ENCODE results near the gene PDIK1L. TPM values are rescaled to one million over a fixed set of nuclear protein-coding genes. Genes with fewer than 3 reads are reported as not detected.
"Not testable (repeated sequence)": the region's sequence is repeated elsewhere in the genome, so short reads cannot be mapped to it uniquely, and the experiment has no call there.

Gene PDIK1L
- total and polyA plus RNA-seq, 2 experiments from 2014 or later: 2.6 to 16.8 TPM

GRCh38 chr1:26089125-26089524 is 22.5 kb upstream of the PDIK1L start:
- Histone ChIP-seq H3K4me3 (no peak overlapping the region), H3K4me2 (no peak overlapping the region), H3K27me3 (no peaks in the 10 kb centered on the region), H3K27ac (no peak overlapping the region), H3K9me3 (ENCODE audit: low read depth) (no peaks in the 10 kb centered on the region), H3K79me2 (no peaks in the 10 kb centered on the region), H3K9me2 (replicated peaks; ENCODE audit: insufficient read depth) (no peaks in the 10 kb centered on the region), H2AFZ (no peak overlapping the region), H4K20me1 (ENCODE audit: insufficient read depth, poor library complexity, severe bottlenecking) (no peaks in the 10 kb centered on the region), H3K36me3 (replicated peaks; ENCODE audit: insufficient read depth, low read depth) (no peaks in the 10 kb centered on the region), H3K4me1 (ENCODE audit: insufficient read depth) (peaks cover 6% of the 10 kb centered on the region)
- TF ChIP-seq, protein P1, sequence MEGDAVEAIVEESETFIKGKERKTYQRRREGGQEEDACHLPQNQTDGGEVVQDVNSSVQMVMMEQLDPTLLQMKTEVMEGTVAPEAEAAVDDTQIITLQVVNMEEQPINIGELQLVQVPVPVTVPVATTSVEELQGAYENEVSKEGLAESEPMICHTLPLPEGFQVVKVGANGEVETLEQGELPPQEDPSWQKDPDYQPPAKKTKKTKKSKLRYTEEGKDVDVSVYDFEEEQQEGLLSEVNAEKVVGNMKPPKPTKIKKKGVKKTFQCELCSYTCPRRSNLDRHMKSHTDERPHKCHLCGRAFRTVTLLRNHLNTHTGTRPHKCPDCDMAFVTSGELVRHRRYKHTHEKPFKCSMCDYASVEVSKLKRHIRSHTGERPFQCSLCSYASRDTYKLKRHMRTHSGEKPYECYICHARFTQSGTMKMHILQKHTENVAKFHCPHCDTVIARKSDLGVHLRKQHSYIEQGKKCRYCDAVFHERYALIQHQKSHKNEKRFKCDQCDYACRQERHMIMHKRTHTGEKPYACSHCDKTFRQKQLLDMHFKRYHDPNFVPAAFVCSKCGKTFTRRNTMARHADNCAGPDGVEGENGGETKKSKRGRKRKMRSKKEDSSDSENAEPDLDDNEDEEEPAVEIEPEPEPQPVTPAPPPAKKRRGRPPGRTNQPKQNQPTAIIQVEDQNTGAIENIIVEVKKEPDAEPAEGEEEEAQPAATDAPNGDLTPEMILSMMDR (IDR thresholded peaks at IDR 0.05; ENCODE audit: poor library complexity): no peak
- TF ChIP-seq EZH2phosphoT487 (IDR thresholded peaks at IDR 0.05; ENCODE audit: low read depth, severe bottlenecking, unreplicated experiment): no peak
- TF ChIP-seq EZH2 (IDR thresholded peaks at IDR 0.05; ENCODE audit: borderline replicate concordance): no peak
- WGBS (ENCODE audit: low lambda C conversion rate, missing lambda C conversion rate): 99% methylated on average over 3 of the region's 3 CpGs
- no peak for DNase-seq (ENCODE audit: low spot score)

DNA sequence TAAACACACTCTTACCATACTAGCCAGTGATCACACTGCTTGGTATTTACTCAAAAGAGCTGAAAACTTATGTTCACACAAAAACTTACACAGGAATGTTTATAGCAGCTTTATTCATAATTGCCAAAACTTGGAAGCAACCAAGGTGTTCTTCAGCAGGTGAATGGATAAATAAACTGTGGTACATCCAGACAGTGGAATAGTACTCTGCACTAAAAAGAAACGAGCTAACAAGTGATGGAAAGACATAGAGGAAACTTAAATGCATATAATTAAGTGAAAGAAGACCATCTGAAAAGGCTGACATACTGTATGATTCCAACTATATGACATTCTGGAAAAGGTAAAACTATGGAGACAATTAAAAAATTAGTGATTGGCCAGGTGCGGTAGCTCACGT is 20.7 kb upstream of the PDIK1L start:
- no peaks in the 10 kb centered on the region for H3K27me3 ChIP-seq
- no peaks in the 10 kb centered on the region for H3K36me3 ChIP-seq (replicated peaks; ENCODE audit: insufficient read depth, low read depth)
- H3K9me3 ChIP-seq (ENCODE audit: low read depth): no peaks in the 10 kb centered on the region
- WGBS (ENCODE audit: low lambda C conversion rate, missing lambda C conversion rate): 93% methylated on average over 3 of the region's 3 CpGs
- no peak overlapping the region for H3K27ac ChIP-seq
- no peak overlapping the region for H2AFZ ChIP-seq
- no peaks in the 10 kb centered on the region for H4K20me1 ChIP-seq (ENCODE audit: insufficient read depth, poor library complexity, severe bottlenecking)
- peaks cover 9% of the 10 kb centered on the region for H3K4me1 ChIP-seq (ENCODE audit: insufficient read depth)
- H3K79me2 ChIP-seq: no peaks in the 10 kb centered on the region
- no peaks in the 10 kb centered on the region for H3K9me2 ChIP-seq (replicated peaks; ENCODE audit: insufficient read depth)
- no peak for DNase-seq (ENCODE audit: low spot score)
- TF ChIP-seq EZH2phosphoT487 (IDR thresholded peaks at IDR 0.05; ENCODE audit: low read depth, severe bottlenecking, unreplicated experiment): no peak
- no peak for TF ChIP-seq EZH2 (IDR thresholded peaks at IDR 0.05; ENCODE audit: borderline replicate concordance)
- TF ChIP-seq, protein P1 (IDR thresholded peaks at IDR 0.05; ENCODE audit: poor library complexity): no peak
- no peak overlapping the region for H3K4me2 ChIP-seq
- no peak overlapping the region for H3K4me3 ChIP-seq

DNA sequence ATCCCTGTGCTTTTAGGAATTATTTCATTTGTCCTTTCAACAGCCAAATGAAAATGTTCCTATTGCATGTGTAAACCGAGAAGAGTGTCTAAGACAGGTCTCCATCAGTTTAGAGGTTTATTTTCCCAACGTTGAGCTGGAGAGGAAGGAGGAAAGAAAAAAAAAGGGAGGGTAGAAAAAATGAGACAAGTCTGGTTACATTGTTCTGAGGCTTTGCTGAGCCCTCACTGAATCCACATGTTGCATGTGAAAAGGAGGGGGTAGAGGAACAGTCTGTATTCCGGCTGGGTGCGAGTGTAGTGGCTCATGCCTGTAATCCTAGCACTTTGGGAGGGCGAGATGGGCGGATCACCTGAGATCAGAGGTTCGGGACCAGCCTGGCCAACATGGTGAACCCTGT is 19.2 kb upstream of the PDIK1L start:
- Histone ChIP-seq H3K9me2 (replicated peaks; ENCODE audit: insufficient read depth) (no peaks in the 10 kb centered on the region), H3K79me2 (no peaks in the 10 kb centered on the region), H3K9me3 (ENCODE audit: low read depth) (no peaks in the 10 kb centered on the region), H3K27me3 (no peaks in the 10 kb centered on the region), H4K20me1 (ENCODE audit: insufficient read depth, poor library complexity, severe bottlenecking) (no peaks in the 10 kb centered on the region), H3K27ac (no peak overlapping the region), H3K4me1 (ENCODE audit: insufficient read depth) (peaks cover 12% of the 10 kb centered on the region), H2AFZ (no peak overlapping the region), H3K4me2 (no peak overlapping the region), H3K36me3 (replicated peaks; ENCODE audit: insufficient read depth, low read depth) (no peaks in the 10 kb centered on the region), H3K4me3 (no peak overlapping the region)
- no peak for DNase-seq (ENCODE audit: low spot score)
- WGBS (ENCODE audit: low lambda C conversion rate, missing lambda C conversion rate): 60% methylated on average over 7 of the region's 7 CpGs
- TF ChIP-seq EZH2 (IDR thresholded peaks at IDR 0.05; ENCODE audit: borderline replicate concordance) (no peak), EZH2phosphoT487 (IDR thresholded peaks at IDR 0.05; ENCODE audit: low read depth, severe bottlenecking, unreplicated experiment) (no peak)
- TF ChIP-seq, protein P1 (IDR thresholded peaks at IDR 0.05; ENCODE audit: poor library complexity): no peak

DNA sequence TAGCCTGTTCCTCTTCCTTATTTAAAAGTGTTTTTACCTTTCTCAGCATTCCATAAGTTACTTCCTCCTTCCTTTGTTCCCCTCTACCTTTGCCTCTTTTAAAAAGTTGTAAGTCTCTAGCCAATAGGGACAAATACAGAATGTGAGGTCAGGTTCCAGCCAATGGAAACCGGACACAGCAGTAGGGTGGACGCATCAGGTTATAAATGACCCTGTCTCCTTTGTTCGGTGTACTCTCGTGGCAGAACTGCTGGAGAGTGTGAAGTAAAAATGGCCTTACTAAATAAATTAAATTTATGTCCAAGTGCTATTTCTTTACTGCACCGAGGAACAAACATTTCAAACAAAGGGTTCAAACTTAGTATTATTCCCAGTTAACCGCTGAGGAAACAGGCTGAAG is 18.1 kb upstream of the PDIK1L start:
- not testable (repeated sequence) for H2AFZ ChIP-seq
- WGBS (ENCODE audit: low lambda C conversion rate, missing lambda C conversion rate): 53% methylated on average over 6 of the region's 6 CpGs

More for the DNA sequence above, 18.1 kb upstream of the PDIK1L start:
- not testable (repeated sequence) for H3K4me3 ChIP-seq; H3K36me3 ChIP-seq (replicated peaks; ENCODE audit: insufficient read depth, low read depth); H3K4me2 ChIP-seq; H3K9me2 ChIP-seq (replicated peaks; ENCODE audit: insufficient read depth); H4K20me1 ChIP-seq (ENCODE audit: insufficient read depth, poor library complexity, severe bottlenecking); DNase-seq (ENCODE audit: low spot score); H3K9me3 ChIP-seq (ENCODE audit: low read depth); H3K79me2 ChIP-seq; H3K27me3 ChIP-seq; H3K27ac ChIP-seq
- H3K4me1 ChIP-seq (ENCODE audit: insufficient read depth): peaks cover 21% of the 10 kb centered on the region
